ENCODE measurements around the gene SHANK1. TPM values are rescaled to one million over a fixed set of nuclear protein-coding genes. Genes with fewer than 3 reads are reported as not detected.

Gene SHANK1
- total RNA-seq, 1 donor from 2014 or later = 0.22 TPM

- DNase-seq (ENCODE audit: missing footprints) = no peak
- intact Hi-C loops (cut with DNase I) = no loop called here
- ATAC-seq = no peak
Observed at GRCh38 chr19:50739132-50739913, 19.7 kb upstream of the SHANK1 start.

GRCh38 chr19:50736338-50736737 is 16.7 kb upstream of the SHANK1 start:
- ATAC-seq (no peak), DNase-seq (ENCODE audit: missing footprints) (no peak)
- intact Hi-C loops (cut with DNase I) = no loop called here

GRCh38 chr19:50735869-50736268 is 16.3 kb upstream of the SHANK1 start:
- no peak for ATAC-seq
- DNase-seq (ENCODE audit: missing footprints) = no peak
- intact Hi-C loops (cut with DNase I) = no loop called here

- intact Hi-C loops (cut with DNase I) = no loop called here
- no peak for DNase-seq (ENCODE audit: missing footprints)
- no peak for ATAC-seq
Observed at GRCh38 chr19:50729894-50730293, 10.3 kb upstream of the SHANK1 start.

GRCh38 chr19:50728084-50728737 is 8.6 kb upstream of the SHANK1 start:
- peak; percentile 85 for DNase-seq (ENCODE audit: missing footprints)
- no peak for ATAC-seq
- intact Hi-C loops (cut with DNase I) = no loop called here

- ATAC-seq (no peak), DNase-seq (ENCODE audit: missing footprints) (no peak)
- intact Hi-C loops (cut with DNase I) = no loop called here
Observed at GRCh38 chr19:50725911-50726230, 6.3 kb upstream of the SHANK1 start.

- intact Hi-C loops (cut with DNase I) = no loop called here
- DNase-seq (ENCODE audit: missing footprints) (no peak), ATAC-seq (peak; percentile 27)
Observed at GRCh38 chr19:50725218-50725910, 5.8 kb upstream of the SHANK1 start.

GRCh38 chr19:50724522-50725217 is 5.1 kb upstream of the SHANK1 start:
- intact Hi-C loops (cut with DNase I) = no loop called here

GRCh38 chr19:50723735-50724521 is 4.3 kb upstream of the SHANK1 start:
- intact Hi-C loops (cut with DNase I) = no loop called here
- DNase-seq (ENCODE audit: missing footprints) = no peak

More at GRCh38 chr19:50724522-50725217, 5.1 kb upstream of the SHANK1 start:
- DNase-seq (ENCODE audit: missing footprints) (peak; percentile 99), ATAC-seq (peak; percentile 96)

GRCh38 chr19:50723069-50723468 is 3.5 kb upstream of the SHANK1 start, which contains the start of gene CLEC11A:
Gene CLEC11A (plus strand): TSS chr19:50723364. CDS start chr19:50723526, 162 bp downstream.
- intact Hi-C loops (cut with DNase I) = no loop called here
- ATAC-seq (no peak), DNase-seq (ENCODE audit: missing footprints) (no peak)

More at GRCh38 chr19:50723735-50724521, 4.3 kb upstream of the SHANK1 start:
- no peak for ATAC-seq

GRCh38 chr19:50722201-50723013 is 2.8 kb upstream of the SHANK1 start:
- ATAC-seq (no peak), DNase-seq (ENCODE audit: missing footprints) (no peak)
- intact Hi-C loops (cut with DNase I) = no loop called here

GRCh38 chr19:50721441-50722137 is 2.0 kb upstream of the SHANK1 start:
- ATAC-seq (no peak), DNase-seq (ENCODE audit: missing footprints) (no peak)
- intact Hi-C loops (cut with DNase I) = no loop called here

- DNase-seq (ENCODE audit: missing footprints) (no peak), ATAC-seq (no peak)
- intact Hi-C loops (cut with DNase I) = no loop called here
Observed at GRCh38 chr19:50720921-50721381, 1.3 kb upstream of the SHANK1 start.

GRCh38 chr19:50720181-50720920 is 749 bp upstream of the SHANK1 start:
- ATAC-seq = no peak
- intact Hi-C loops (cut with DNase I) = no loop called here
- DNase-seq (ENCODE audit: missing footprints) = no peak

- ATAC-seq (no peak), DNase-seq (ENCODE audit: missing footprints) (no peak)
- intact Hi-C loops (cut with DNase I) = no loop called here
Observed at GRCh38 chr19:50719119-50719435, 525 bp downstream of the SHANK1 start.

GRCh38 chr19:50718255-50719118 is 1.1 kb downstream of the SHANK1 start:
- no peak for ATAC-seq
- intact Hi-C loops (cut with DNase I) = no loop called here
- DNase-seq (ENCODE audit: missing footprints) = no peak
